NCI-H146 treated with DMSO at 0.1 percent for 48 hours (cell line): ENCODE results near the gene MFRP.

Experiments used
- DNase-seq: peaks from one replicate; lab custom pipeline; 2025; ENCODE audit not compliant: unreplicated experiment; lab: John Stamatoyannopoulos, UW

MFRP gene

GRCh38 chr11:119338965-119339588 lies 7.4 kb downstream of the MFRP start:
- no peak for DNase-seq

GRCh38 chr11:119338318-119338890 lies 8.1 kb downstream of the MFRP start:
- peak; percentile 32 for DNase-seq

GRCh38 chr11:119337581-119338317 lies 8.8 kb downstream of the MFRP start:
- DNase-seq = no peak

- no peak for DNase-seq
Measured at GRCh38 chr11:119336744-119337469, 9.6 kb downstream of the MFRP start.

GRCh38 chr11:119335655-119336543 lies 10.6 kb downstream of the MFRP start:
- no peak for DNase-seq

GRCh38 chr11:119335091-119335654 lies 11.3 kb downstream of the MFRP start:
- DNase-seq = no peak

GRCh38 chr11:119334174-119334930 lies 12.2 kb downstream of the MFRP start, which contains the start of gene RNF26:
Gene RNF26, plus strand, starts transcription at chr11:119334527. Its CDS starts 596 bp downstream, at chr11:119335123.
- DNase-seq = peak; percentile 98

- DNase-seq = no peak
Measured at GRCh38 chr11:119332111-119332765, 14.3 kb downstream of the MFRP start.

- DNase-seq = no peak
Measured at GRCh38 chr11:119330237-119330636, 16.3 kb downstream of the MFRP start.

GRCh38 chr11:119329320-119329719 lies 17.2 kb downstream of the MFRP start:
- no peak for DNase-seq

- no peak for DNase-seq
Measured at GRCh38 chr11:119324189-119324588, 22.3 kb downstream of the MFRP start.

- DNase-seq = peak; percentile 51
Measured at GRCh38 chr11:119323532-119324033, 22.9 kb downstream of the MFRP start.

GRCh38 chr11:119322921-119323531 lies 23.5 kb downstream of the MFRP start:
- DNase-seq = no peak

GRCh38 chr11:119322360-119322739 lies 24.2 kb downstream of the MFRP start:
- DNase-seq = peak; percentile 17

- peak; percentile 41 for DNase-seq
Measured at GRCh38 chr11:119320776-119321524, 25.6 kb downstream of the MFRP start.

GRCh38 chr11:119320240-119320775 lies 26.2 kb downstream of the MFRP start:
- DNase-seq = no peak

GRCh38 chr11:119319700-119320239 lies 26.7 kb downstream of the MFRP start:
- DNase-seq = no peak
